Nephron progenitor cell (in vitro differentiated cells): ENCODE data around the gene PC.

Experiments used
- DNase-seq: peaks from one replicate; pipeline ENCODE4 v3.0.0; 2021
- H3K27ac Mint-ChIP-seq: 2 replicates; pipeline ENCODE4 v1.8.0; 2021; ENCODE audit warnings: mild to moderate bottlenecking, moderate library complexity, mixed read lengths
- H3K27me3 Mint-ChIP-seq: 2 replicates; pipeline ENCODE4 v1.8.0; 2021; ENCODE audit warnings: mild to moderate bottlenecking, low read depth, mixed read lengths; ENCODE audit not compliant: poor library complexity
- H3K36me3 Mint-ChIP-seq: 2 replicates; pipeline ENCODE4 v1.8.0; 2021; ENCODE audit warnings: low read depth, mixed read lengths
- H3K4me1 Mint-ChIP-seq: 2 replicates; pipeline ENCODE4 v1.8.0; 2021; ENCODE audit warnings: mixed read lengths
- H3K4me3 Mint-ChIP-seq: 2 replicates; pipeline ENCODE4 v1.8.0; 2021; ENCODE audit warnings: mild to moderate bottlenecking, moderate library complexity, mixed read lengths
- H3K9me3 Mint-ChIP-seq: 2 replicates; pipeline ENCODE4 v1.8.0; 2021; ENCODE audit warnings: mild to moderate bottlenecking, moderate library complexity, mixed read lengths
- TF ChIP-seq, protein P1 (sequence below): fragments of 200-600 bp; sonication (generic); IDR thresholded peaks from 2 replicates; pipeline ENCODE4 v1.5.0; 2021; ENCODE audit warnings: antibody characterized with exemption

Gene PC

DNA sequence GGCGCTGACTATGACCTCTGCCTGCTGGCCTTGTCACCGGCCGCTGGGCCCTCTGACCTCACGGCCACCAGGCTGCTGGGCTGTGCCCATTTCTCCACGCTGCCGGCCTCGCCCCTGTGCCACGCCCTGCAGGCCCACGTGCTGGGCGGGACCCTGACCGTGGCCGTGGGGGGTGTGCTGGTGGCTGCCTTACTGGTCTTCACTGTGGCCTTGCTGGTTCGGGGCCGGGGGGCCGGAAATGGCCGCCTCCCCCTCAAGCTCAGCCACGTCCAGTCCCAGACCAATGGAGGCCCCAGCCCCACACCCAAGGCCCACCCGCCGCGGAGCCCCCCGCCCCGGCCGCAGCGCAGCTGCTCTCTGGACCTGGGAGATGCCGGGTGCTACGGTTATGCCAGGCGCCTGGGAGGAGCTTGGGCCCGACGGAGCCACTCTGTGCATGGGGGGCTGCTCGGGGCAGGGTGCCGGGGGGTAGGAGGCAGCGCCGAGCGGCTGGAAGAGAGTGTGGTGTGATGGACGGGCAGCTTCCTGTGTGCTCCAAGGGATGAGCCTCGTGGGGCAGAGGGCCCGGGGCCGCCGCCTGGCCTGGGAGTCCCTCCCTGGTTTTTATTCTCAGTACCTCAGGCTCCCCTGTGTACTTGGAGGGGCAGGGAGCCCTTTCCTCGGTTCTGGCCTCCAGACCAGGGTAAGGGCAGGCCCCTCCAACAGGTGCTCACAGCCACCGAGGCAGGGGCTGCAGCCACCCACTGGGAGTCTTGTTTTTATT lies 98.3 kb downstream of the PC start:
- no peak for DNase-seq
- no peaks in the 10 kb centered on the region for H3K9me3 Mint-ChIP-seq
- H3K27me3 Mint-ChIP-seq = no peaks in the 10 kb centered on the region
- no peak overlapping the region for H3K4me3 Mint-ChIP-seq
- H3K36me3 Mint-ChIP-seq = no peaks in the 10 kb centered on the region
- peaks cover 11% of the 10 kb centered on the region for H3K4me1 Mint-ChIP-seq
- TF ChIP-seq, protein P1, sequence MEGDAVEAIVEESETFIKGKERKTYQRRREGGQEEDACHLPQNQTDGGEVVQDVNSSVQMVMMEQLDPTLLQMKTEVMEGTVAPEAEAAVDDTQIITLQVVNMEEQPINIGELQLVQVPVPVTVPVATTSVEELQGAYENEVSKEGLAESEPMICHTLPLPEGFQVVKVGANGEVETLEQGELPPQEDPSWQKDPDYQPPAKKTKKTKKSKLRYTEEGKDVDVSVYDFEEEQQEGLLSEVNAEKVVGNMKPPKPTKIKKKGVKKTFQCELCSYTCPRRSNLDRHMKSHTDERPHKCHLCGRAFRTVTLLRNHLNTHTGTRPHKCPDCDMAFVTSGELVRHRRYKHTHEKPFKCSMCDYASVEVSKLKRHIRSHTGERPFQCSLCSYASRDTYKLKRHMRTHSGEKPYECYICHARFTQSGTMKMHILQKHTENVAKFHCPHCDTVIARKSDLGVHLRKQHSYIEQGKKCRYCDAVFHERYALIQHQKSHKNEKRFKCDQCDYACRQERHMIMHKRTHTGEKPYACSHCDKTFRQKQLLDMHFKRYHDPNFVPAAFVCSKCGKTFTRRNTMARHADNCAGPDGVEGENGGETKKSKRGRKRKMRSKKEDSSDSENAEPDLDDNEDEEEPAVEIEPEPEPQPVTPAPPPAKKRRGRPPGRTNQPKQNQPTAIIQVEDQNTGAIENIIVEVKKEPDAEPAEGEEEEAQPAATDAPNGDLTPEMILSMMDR = no peak
- H3K27ac Mint-ChIP-seq = no peak overlapping the region

DNA sequence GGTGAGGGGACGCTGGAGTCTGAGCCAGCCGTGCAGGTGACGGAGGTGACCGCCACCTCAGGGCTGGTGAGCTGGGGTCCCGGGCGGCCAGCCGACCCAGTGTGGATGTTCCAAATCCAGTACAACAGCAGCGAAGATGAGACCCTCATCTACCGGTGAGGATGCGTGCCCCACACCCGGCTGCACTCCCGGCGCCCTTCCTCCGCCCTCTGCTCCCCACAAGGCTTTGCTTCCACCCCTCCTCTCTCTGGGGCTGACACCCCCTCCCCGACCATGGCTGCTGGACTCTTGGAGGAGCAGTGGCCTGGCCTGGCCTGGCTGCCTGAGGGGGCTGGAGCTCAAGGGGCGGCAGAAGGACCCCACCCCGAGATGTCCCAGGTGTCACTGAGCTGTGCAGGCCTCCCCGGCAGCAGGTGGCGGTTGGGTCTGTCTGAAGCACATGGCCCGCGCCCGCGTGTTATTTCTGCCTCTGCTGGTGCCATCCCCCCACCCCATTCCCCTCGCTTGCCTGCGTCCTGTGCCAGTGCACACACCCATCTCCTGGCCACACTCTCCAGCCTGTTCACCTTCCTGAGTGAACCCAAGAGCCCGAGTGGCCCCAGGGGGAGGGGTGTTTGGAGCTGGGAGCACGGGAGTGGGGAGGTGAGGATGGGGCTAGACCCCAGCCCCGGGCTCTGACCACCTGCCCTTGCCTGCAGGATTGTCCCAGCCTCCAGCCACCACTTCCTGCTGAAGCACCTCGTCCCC lies 99.1 kb downstream of the PC start:
- Mint-ChIP-seq H3K36me3 (no peaks in the 10 kb centered on the region), H3K27ac (no peak overlapping the region), H3K4me1 (peaks cover 15% of the 10 kb centered on the region), H3K27me3 (no peaks in the 10 kb centered on the region), H3K9me3 (no peaks in the 10 kb centered on the region), H3K4me3 (no peak overlapping the region)
- TF ChIP-seq, protein P1 = no peak
- DNase-seq = no peak

DNA sequence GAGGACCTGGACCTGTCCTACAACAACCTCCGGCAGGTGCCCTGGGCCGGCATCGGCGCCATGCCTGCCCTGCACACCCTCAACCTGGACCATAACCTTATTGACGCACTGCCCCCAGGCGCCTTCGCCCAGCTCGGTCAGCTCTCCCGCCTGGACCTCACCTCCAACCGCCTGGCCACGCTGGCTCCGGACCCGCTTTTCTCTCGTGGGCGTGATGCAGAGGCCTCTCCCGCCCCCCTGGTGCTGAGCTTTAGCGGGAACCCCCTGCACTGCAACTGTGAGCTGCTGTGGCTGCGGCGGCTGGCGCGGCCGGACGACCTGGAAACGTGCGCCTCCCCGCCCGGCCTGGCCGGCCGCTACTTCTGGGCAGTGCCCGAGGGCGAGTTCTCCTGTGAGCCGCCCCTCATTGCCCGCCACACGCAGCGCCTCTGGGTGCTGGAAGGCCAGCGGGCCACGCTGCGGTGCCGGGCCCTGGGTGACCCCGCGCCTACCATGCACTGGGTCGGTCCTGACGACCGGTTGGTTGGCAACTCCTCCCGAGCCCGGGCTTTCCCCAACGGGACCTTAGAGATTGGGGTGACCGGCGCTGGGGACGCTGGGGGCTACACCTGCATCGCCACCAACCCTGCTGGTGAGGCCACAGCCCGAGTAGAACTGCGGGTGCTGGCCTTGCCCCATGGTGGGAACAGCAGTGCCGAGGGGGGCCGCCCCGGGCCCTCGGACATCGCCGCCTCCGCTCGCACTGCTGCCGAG lies 99.8 kb downstream of the PC start:
- Mint-ChIP-seq H3K4me3 (peak overlapping the region; percentile 81), H3K27ac (no peak overlapping the region), H3K27me3 (no peaks in the 10 kb centered on the region), H3K9me3 (no peaks in the 10 kb centered on the region), H3K4me1 (peaks cover 15% of the 10 kb centered on the region), H3K36me3 (no peaks in the 10 kb centered on the region)
- TF ChIP-seq, protein P1 = no peak
- no peak for DNase-seq

DNA sequence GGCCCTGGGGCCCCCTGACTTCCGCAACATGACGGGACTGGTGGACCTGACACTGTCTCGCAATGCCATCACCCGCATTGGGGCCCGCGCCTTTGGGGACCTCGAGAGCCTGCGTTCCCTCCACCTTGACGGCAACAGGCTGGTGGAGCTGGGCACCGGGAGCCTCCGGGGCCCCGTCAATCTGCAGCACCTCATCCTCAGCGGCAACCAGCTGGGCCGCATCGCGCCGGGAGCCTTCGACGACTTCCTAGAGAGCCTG lies 100.3 kb downstream of the PC start:
- H3K27ac Mint-ChIP-seq = no peak overlapping the region
- H3K4me3 Mint-ChIP-seq = peak overlapping the region; percentile 81
- TF ChIP-seq, protein P1 = no peak
- H3K36me3 Mint-ChIP-seq = no peaks in the 10 kb centered on the region
- no peaks in the 10 kb centered on the region for H3K27me3 Mint-ChIP-seq
- DNase-seq = no peak
- H3K4me1 Mint-ChIP-seq = peaks cover 15% of the 10 kb centered on the region
- H3K9me3 Mint-ChIP-seq = no peaks in the 10 kb centered on the region

DNA sequence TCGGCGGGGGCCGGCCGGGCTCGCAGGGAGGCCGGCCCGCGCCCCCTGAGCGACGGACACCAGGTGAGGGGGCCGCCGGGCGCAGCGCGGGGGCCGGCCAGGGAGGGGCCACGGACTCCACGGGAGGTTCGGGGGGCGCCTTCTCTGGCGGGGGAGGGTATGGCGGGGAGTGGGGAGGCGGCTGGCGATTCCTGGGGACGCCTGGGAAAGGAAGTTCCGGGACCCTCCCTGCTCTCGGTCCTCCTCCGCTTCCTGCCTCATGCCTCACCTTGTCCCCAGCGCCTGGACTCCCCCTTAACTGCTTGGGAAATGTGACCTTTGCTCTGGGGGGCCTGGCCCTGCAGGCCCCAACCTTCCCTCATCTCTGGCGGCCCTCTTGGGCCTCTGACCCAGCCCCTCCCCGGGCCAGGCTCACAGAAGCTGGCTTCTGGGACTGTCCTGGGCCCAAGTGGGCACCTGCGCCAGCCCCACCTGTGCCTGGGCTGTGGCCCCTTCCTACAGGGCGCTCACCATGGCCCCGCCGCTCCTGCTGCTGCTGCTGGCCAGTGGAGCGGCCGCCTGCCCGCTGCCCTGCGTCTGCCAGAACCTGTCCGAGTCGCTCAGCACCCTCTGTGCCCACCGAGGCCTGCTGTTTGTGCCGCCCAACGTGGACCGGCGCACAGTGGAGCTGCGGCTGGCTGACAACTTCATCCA lies 100.8 kb downstream of the PC start:
- Mint-ChIP-seq H3K27ac (no peak overlapping the region), H3K27me3 (no peaks in the 10 kb centered on the region), H3K4me3 (peak overlapping the region; percentile 81), H3K9me3 (no peaks in the 10 kb centered on the region), H3K4me1 (peaks cover 15% of the 10 kb centered on the region), H3K36me3 (no peaks in the 10 kb centered on the region)
- TF ChIP-seq, protein P1 = no peak
- DNase-seq = no peak
